ENCODE data around the gene NEK7.
"Not testable (repeated sequence)": the region's sequence is repeated elsewhere in the genome, so short reads cannot be mapped to it uniquely, and the experiment has no call there.

NEK7 gene

DNA sequence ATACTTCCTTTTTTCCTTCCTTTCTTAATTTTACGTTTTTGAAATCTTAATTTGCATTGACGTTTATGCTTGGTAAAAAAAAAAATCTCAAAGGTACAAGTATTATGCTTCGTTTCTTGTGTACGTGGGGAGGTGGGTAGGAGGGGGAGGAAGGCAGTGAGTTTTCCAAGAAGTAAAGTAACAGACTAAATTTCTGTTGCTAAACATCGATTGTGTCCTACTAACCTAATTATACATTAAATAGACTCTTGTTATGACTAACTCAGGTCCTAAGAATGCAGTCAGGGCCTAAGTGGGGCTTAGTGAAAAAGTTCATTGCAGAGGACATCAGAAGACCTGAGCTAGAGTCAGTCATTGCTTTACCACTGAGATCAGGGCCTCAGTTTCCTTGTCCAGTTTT, 17.5 kb downstream of the NEK7 start:
- peak; percentile 36 to 51 for DNase-seq

DNA sequence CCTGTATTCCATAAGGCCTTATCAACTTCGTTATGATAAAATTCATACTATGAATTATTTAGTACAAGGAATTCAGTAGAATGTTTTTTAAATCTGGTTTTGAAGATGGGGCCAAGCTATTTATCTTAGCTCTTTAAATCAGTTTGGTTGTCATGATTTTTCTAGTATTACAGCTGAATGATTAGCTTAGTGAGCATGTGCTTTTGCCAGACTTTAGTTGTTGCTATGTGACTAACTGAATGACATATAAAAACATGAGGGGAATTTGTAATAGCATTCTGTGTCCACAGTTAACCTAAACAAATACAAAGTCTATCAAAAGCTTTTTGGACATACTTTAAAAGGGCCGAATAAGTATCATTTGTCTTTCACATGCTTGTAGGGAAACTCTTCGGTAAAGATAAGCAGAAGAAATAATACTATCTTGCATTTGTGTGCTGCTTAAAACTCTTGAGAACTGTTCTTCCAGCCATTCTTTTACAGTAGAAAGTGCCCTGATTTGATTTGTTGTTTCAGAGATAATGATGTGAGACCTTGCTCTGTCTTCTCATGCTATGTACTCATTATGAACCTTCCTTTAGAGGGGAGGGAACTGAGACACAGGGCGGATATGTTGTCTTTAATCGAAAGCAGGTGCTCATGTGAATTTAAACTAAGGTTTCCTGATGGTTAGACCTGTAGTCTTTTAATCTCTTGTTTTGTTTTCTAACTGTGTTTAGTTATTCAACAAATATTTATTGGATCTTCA, 18.8 kb downstream of the NEK7 start:
- DNase-seq: peak in 1 of 2 donors; percentile 59

DNA sequence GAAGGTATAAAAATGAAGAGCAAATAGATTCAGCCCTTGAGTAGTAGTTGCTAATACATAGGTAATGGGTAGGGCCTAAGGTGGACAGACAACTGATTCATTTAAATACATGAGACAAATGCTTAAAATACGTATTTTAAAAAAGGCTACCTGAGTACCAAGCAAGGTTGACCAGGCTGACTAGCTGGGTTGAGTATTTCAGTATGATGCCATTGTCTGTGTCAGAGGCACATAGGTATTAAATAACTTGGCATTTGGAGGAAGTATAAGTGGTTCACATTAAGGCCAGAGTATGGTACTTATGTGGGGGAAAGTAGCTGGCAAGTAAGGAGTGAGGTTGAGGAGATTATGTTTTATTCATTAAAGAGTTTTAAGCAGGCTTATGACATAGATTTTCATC, 19.4 kb downstream of the NEK7 start:
- DNase-seq: no peak

- DNase-seq: no peak
These were observed 20.7 kb downstream of the NEK7 start for GRCh38 chr1:198177546-198177945.

DNA sequence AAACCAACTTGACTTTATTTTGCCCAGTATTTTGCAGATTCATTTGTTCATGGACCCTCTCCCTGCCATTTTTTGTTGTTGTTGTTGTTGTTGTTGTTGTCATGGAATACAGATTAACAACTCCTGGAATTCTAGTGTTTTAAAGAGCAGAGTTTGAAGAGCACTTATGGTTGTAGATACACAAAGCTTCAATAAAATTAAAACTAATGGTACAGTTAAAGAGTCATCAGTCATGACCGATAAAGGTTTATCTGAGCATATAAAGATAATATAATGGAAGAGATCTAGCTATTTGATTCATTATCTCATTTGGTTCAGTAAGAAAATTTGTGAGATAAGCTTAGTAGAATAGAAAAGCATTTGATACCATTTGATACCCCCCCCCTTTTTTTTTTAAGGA, 21.8 kb downstream of the NEK7 start:
- no peak for DNase-seq

DNA sequence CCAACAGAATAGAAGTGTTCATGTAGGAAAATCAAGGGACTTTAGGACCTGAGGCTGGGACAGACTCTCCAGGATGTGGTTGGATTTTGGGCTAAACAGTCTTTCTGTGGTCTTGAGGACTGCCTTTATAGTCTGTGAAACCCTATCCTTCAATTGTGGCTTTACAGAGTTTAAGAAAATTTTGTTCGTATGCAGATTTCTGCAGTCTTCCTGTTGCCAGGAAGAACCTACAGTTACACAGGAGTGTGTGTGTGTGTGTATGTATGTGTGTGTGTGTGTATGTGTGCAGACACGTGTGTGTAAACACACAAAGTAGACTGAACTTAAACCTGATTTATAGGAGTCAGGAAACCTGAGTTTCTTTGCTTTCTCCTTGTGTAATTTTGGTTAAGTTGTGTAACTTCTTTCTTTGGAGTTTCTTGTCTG, 22.8 kb downstream of the NEK7 start:
- peak in 1 of 2 donors; percentile 67 for DNase-seq

DNA sequence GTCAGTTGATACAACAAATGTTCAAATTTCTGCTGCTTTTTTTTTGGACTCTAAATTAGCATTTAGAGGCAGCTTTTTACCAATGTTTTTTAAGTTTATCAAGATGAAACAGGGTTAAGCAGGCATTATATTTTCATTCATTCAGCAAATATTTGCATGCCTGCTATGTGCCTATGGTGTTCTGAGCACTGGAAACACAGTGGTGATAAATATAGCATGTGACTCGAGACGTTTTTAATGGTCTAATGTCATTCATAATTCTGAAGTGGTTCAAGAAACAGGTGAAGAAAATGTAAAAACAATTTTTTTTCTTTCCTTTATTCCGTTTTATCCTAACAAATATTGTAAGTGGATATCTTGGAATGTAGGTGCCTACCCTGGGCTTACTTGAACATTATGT, 26.8 kb downstream of the NEK7 start:
- DNase-seq: no peak

GRCh38 chr1:198184516-198184915, 27.7 kb downstream of the NEK7 start:
- DNase-seq: no peak

GRCh38 chr1:198185146-198185545, 28.3 kb downstream of the NEK7 start:
- DNase-seq: no peak

DNA sequence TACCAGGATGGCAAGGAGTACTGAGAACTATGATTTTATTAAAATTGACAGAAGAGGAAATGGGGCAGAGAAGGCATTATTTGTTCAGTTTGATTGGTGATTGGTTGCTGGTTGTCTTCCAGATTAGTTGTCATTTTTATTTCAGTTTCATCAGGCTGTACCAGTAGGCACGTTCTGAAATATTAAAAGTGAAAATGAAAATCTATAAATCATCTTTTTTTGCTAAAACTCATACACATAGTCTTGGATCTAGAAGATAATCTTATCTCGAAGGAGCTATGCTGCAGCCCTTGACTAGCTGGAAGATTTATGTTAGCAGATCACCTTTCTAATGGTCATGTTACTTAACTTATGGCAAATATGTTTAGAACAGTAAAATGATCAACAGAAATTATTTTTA, 29.0 kb downstream of the NEK7 start:
- peak in 1 of 2 donors; percentile 30 for DNase-seq

DNA sequence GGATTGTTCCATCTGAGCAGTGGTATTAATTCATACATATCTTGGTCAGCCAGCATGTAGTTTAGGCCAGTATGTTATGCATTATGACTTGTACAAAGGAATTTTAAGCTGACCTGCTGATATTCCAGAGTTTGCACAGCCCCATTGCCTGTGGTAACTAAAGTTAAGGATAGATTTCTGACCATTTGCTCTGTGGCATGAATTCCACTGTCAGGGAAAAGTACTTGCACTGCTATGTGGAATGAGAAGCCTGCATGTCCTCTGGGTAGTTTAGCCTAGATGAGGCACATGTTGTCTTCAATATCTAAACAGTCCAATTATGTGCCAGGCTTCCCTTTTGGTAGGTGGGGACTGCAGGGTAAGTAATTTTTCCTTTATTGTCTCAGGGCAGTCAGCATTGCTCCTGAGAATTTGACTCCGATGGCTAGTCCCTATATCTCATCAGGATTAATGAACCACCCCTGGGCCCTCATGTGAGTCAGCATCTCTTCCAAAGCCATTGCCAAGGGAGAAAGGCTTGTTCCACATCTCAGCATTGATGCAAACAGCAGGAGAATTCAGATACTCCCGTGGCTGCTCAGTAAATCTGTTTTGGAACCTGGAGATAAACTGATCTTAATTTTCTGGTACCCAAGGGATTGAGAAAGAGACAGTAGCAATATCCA, 30.2 kb downstream of the NEK7 start:
- no peak for DNase-seq

GRCh38 chr1:198187973-198188588, 31.3 kb downstream of the NEK7 start:
- DNase-seq: peak in 1 of 2 donors; percentile 73

GRCh38 chr1:198191117-198191516, 34.3 kb downstream of the NEK7 start:
- no peak for DNase-seq

GRCh38 chr1:198193871-198194270, 37.1 kb downstream of the NEK7 start:
- not testable (repeated sequence) for DNase-seq

DNA sequence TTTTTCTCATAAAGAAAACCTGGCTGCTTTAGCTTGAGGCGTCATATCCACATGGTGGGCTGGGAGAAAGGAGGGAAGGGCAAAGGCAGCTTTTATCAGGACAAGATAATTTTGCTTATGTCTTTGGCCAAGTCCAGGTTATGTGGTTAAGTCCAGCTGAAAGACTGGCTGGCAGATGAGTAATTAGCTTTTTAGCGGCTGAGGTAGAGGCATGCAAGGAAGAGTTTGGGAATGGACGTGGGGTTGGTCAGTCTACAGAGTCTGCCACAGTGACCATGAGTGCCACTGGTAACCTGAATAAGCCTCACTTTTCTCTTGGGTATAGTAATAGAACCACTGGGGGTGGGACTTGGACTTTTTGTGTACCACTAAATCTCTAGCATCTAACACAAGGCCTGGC, 39.8 kb downstream of the NEK7 start:
- DNase-seq: no peak

- DNase-seq: no peak
These were observed 40.5 kb downstream of the NEK7 start for GRCh38 chr1:198197285-198197684.

- DNase-seq: no peak
These were observed 42.3 kb downstream of the NEK7 start for GRCh38 chr1:198199105-198199504.

GRCh38 chr1:198201956-198202784, 45.4 kb downstream of the NEK7 start:
- DNase-seq: peak in 1 of 2 donors; percentile 38

DNA sequence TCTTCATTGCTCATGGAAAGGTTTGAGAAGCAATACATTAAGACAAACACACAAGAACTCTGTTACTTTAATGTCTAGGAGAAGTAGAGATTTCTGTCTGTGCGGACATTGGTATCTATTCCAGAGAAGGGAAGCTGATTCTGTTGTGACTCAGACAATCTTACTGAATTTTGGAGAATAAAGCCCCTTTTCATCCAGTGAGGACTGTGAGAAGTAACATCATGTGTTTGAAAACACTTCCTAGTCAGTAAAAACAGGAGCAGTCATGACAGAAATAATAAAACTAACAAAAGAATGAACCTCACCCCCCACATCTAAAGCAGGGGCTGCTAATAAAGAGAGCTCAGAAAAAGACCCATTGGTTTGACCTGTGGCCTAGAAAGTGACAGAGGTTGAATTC, 46.6 kb downstream of the NEK7 start:
- DNase-seq: no peak

DNA sequence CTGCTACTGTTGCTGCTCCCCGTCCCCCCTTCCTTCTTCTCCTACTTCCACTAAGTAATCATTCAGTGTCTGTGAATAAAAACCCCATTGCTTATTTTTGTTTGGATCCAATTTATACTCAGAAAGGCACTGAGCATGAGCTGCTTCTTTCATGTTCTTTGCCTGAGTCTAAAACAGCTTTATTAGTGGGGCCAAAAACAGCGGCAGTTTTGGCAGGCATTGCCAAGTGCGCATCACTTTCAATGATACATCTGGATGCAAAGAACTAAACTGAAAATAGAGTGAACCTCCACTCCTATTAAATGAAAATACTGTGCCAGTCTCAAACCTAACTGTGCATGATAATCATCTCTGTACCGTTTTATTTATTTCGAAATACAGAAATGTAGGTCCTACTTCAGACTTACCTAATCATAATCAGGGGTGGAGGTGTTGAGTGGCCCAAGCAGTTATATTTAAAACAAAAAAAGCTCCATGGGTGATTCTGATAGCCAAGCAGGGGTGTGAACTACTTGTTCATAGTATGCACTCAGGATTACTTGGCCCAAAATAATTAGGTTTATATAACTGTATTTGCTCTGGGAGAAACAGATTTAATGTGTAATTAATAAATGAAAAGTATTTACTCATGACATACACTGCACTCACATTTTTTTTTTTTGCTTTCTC, 48.4 kb downstream of the NEK7 start:
- DNase-seq: no peak

DNA sequence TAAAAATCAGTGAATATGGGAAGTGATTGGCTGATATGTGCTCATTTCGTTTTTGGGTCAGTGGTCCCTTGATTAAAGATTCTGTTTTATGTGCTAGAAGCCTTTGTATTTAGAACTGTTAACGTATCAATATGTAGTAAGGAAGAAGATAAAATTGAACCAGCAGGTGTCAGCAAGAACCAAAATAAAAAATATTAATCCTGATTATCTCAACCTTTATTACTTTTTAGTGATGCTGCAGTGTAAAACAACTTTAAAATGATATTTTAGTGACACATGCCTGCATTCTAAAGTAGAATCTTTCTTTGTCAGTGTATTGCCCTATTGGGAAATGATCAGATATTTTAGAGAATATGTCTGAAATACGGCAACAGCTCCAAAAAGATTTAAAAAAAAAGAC, 49.5 kb downstream of the NEK7 start:
- no peak for DNase-seq

GRCh38 chr1:198211696-198212095, 54.9 kb downstream of the NEK7 start:
- no peak for DNase-seq

DNA sequence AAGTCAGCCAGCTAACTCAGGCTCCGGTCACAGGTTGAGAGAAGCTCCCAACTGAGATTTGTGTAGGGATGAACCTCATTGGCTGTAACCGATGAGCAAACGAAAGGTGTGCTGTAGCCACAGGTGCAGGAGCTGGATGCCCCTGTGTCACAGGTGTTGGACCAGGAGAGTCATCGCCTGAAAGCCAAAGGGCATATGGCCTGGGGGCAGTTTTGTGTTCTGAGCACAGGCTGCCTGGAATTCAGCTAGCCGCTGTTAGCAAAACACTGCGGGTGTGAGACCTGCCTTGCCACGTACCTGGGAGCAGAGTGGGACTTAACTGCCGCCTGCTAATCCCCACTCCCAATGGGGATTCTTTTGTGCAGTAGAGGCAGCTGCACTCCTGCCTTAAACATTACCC, 55.3 kb downstream of the NEK7 start:
- DNase-seq: no peak

All from CD4-positive, alpha-beta T cell treated with Interferon alpha-2 for 1 hour (primary cell).